Measurements from ENCODE around the gene NF2.

GRCh38 chr22:29715705-29716104 lies 112.3 kb downstream of the NF2 start:
- TF ChIP-seq CTCF (conservative IDR thresholded peaks at IDR 0.05; ENCODE audit: low read depth in 2 of 2) (no peak), POLR2AphosphoS5 (IDR thresholded peaks at IDR 0.05; ENCODE audit: low read depth) (no peak), EZH2 (IDR thresholded peaks at IDR 0.05; ENCODE audit: low read depth, unreplicated experiment) (no peak), REST (IDR thresholded peaks at IDR 0.05; ENCODE audit: unreplicated experiment) (no peak), EZH2phosphoT487 (IDR thresholded peaks at IDR 0.05; ENCODE audit: unreplicated experiment) (no peak), ETS1 (IDR thresholded peaks at IDR 0.05) (no peak), JUNB (IDR thresholded peaks at IDR 0.05; ENCODE audit: unreplicated experiment) (no peak), NANOG (IDR thresholded peaks at IDR 0.05; ENCODE audit: borderline replicate concordance) (no peak), CREB1 (CRISPR knock-in tag; IDR thresholded peaks at IDR 0.05; ENCODE audit: low read depth) (no peak), STAT1 (IDR thresholded peaks at IDR 0.05; ENCODE audit: unreplicated experiment) (no peak), ZNF114 (CRISPR knock-in tag; IDR thresholded peaks at IDR 0.05) (no peak)
